B cell (primary cell): Measurements from ENCODE around the gene CD28.

ENCODE experiments used
- EZH2 ChIP-seq: IDR thresholded peaks from 2 replicates; pipeline ENCODE4 v1.6.1; 2012; ENCODE audit warnings: borderline replicate concordance, low read depth, mild to moderate bottlenecking, moderate library complexity, low read length; ENCODE audit not compliant: insufficient read depth, poor library complexity, severe bottlenecking
- TF ChIP-seq, protein P1 (sequence below): fragments of 200-600 bp; IDR thresholded peaks from one replicate; pipeline ENCODE4 v1.8.0; 2022; ENCODE audit warnings: antibody characterized with exemption, mild to moderate bottlenecking

DNA sequence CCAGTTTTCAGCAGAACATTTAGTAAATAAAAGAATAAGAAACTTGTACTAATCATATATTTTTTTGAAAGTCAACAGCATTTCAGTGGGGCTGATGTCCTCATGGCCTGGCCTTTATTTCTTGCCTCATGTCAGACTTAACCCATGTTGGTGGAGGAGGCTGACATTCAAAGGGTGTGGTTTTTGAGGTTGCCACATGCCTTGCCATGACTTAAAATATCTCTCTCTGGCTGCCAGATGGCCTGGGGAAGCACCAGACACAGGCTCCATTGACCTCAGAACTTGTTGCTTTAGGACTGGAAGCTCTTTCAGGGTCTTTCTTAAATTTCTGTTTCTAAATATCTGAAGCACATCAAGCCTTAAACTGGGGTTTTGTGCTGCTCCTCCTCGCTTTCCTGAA, 32.5 kb upstream of the CD28 start:
- TF ChIP-seq, protein P1, sequence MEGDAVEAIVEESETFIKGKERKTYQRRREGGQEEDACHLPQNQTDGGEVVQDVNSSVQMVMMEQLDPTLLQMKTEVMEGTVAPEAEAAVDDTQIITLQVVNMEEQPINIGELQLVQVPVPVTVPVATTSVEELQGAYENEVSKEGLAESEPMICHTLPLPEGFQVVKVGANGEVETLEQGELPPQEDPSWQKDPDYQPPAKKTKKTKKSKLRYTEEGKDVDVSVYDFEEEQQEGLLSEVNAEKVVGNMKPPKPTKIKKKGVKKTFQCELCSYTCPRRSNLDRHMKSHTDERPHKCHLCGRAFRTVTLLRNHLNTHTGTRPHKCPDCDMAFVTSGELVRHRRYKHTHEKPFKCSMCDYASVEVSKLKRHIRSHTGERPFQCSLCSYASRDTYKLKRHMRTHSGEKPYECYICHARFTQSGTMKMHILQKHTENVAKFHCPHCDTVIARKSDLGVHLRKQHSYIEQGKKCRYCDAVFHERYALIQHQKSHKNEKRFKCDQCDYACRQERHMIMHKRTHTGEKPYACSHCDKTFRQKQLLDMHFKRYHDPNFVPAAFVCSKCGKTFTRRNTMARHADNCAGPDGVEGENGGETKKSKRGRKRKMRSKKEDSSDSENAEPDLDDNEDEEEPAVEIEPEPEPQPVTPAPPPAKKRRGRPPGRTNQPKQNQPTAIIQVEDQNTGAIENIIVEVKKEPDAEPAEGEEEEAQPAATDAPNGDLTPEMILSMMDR, result no peak
- TF ChIP-seq EZH2, result no peak
